KBM-7 (cell line): Measurements from ENCODE around the gene ZNF324B.
A peak's percentile ranks its signal among the peaks of the same experiment; 100 is the strongest.
"Not testable (repeated sequence)": the region's sequence is repeated elsewhere in the genome, so short reads cannot be mapped to it uniquely, and the experiment has no call there.

ENCODE experiments used
- DNase-seq: peaks from one replicate; pipeline ENCODE4 v3.0.0-alpha.2; 2015
- in situ Hi-C: fragments of 300-500 bp; cut with MboI; formaldehyde crosslinking; loops from 2 replicates; pipeline ENCODE4 v1.14.3; 2020; ENCODE audit warnings: low sequenced_read_pairs, low pct_unique_long_range_greater_than_20kb, mixed read lengths

The ZNF324B gene

GRCh38 chr19:58451358-58452101 is at the start of gene ZNF324B:
Gene ZNF324B, plus strand, starts transcription at chr19:58451622. Its CDS starts 2,080 bp downstream, at chr19:58453702.
- peak; percentile 96 for DNase-seq
- in situ Hi-C loops: no loop called here

- in situ Hi-C loops: no loop called here
- DNase-seq: no peak
Observed at GRCh38 chr19:58401840-58402421, 49.5 kb upstream of the ZNF324B start.

GRCh38 chr19:58403920-58404478 is 47.4 kb upstream of the ZNF324B start:
- DNase-seq, in situ Hi-C loops: not testable (repeated sequence)

- in situ Hi-C loops: no loop called here
- no peak for DNase-seq
Observed at GRCh38 chr19:58406818-58407657, 44.4 kb upstream of the ZNF324B start.

- in situ Hi-C loops: no loop called here
- no peak for DNase-seq
Observed at GRCh38 chr19:58407658-58408151, 43.7 kb upstream of the ZNF324B start.

- in situ Hi-C loops: no loop called here
- peak; percentile 98 for DNase-seq
Observed at GRCh38 chr19:58408152-58409009, 43.0 kb upstream of the ZNF324B start, which contains the start of gene ZNF584. Gene ZNF584, plus strand, starts transcription at chr19:58408649. Its CDS starts 499 bp downstream, at chr19:58409148.

GRCh38 chr19:58409010-58409790 is 42.2 kb upstream of the ZNF324B start:
- in situ Hi-C loops: no loop called here
- DNase-seq: peak; percentile 43

- in situ Hi-C loops: no loop called here
- DNase-seq: no peak
Observed at GRCh38 chr19:58416604-58417003, 34.8 kb upstream of the ZNF324B start.

GRCh38 chr19:58417071-58417470 is 34.4 kb upstream of the ZNF324B start:
- no peak for DNase-seq
- in situ Hi-C loops: no loop called here

GRCh38 chr19:58428617-58429016 is 22.8 kb upstream of the ZNF324B start:
- in situ Hi-C loops: no loop called here
- DNase-seq: no peak

- no peak for DNase-seq
- in situ Hi-C loops: no loop called here
Observed at GRCh38 chr19:58429745-58430144, 21.7 kb upstream of the ZNF324B start.

GRCh38 chr19:58434217-58434616 is 17.2 kb upstream of the ZNF324B start:
- DNase-seq: no peak
- in situ Hi-C loops: no loop called here

GRCh38 chr19:58439576-58440554 is 11.6 kb upstream of the ZNF324B start, which contains the start of gene ZNF132:
Gene ZNF132, minus strand, starts transcription at chr19:58440153. Its CDS starts 332 bp downstream, at chr19:58439821.
- no peak for DNase-seq
- in situ Hi-C loops: no loop called here

- in situ Hi-C loops: no loop called here
Observed at GRCh38 chr19:58440556-58440955, 10.9 kb upstream of the ZNF324B start.

GRCh38 chr19:58442986-58443385 is 8.4 kb upstream of the ZNF324B start:
- DNase-seq, in situ Hi-C loops: not testable (repeated sequence)

More at GRCh38 chr19:58440556-58440955, 10.9 kb upstream of the ZNF324B start:
- DNase-seq: no peak

- in situ Hi-C loops: not testable (repeated sequence)
Observed at GRCh38 chr19:58448860-58449259, 2.6 kb upstream of the ZNF324B start.

More at GRCh38 chr19:58448860-58449259, 2.6 kb upstream of the ZNF324B start:
- DNase-seq: not testable (repeated sequence)
